GM12801 (cell line): ENCODE measurements around the gene SUGCT.

Experiments
- CTCF ChIP-seq: IDR thresholded peaks from one replicate; pipeline ENCODE4 v1.5.1; 2011; ENCODE audit warnings: control low read depth; ENCODE audit not compliant: insufficient read length; ENCODE audit errors: extremely low read depth

Gene SUGCT

GRCh38 chr7:40772096-40772495 lies 637.3 kb downstream of the SUGCT start:
- TF ChIP-seq CTCF: no peak

- TF ChIP-seq CTCF: no peak
Observed at GRCh38 chr7:40773656-40774055, 638.9 kb downstream of the SUGCT start.

GRCh38 chr7:40775877-40776276 lies 641.1 kb downstream of the SUGCT start:
- no peak for TF ChIP-seq CTCF

- no peak for TF ChIP-seq CTCF
Observed at GRCh38 chr7:40777730-40778312, 643.0 kb downstream of the SUGCT start.

- no peak for TF ChIP-seq CTCF
Observed at GRCh38 chr7:40780460-40780859, 645.7 kb downstream of the SUGCT start.

- no peak for TF ChIP-seq CTCF
Observed at GRCh38 chr7:40782836-40783235, 648.0 kb downstream of the SUGCT start.

GRCh38 chr7:40784176-40784575 lies 649.4 kb downstream of the SUGCT start:
- no peak for TF ChIP-seq CTCF

GRCh38 chr7:40786909-40787308 lies 652.1 kb downstream of the SUGCT start:
- no peak for TF ChIP-seq CTCF
